ENCODE data around the gene TUG1. TPM values are rescaled to one million over a fixed set of nuclear protein-coding genes. Genes with fewer than 3 reads are reported as not detected.

TUG1 gene
- total and polyA plus RNA-seq, 11 donors, result 19.5 to 48.9 (median 35.8) TPM

DNA sequence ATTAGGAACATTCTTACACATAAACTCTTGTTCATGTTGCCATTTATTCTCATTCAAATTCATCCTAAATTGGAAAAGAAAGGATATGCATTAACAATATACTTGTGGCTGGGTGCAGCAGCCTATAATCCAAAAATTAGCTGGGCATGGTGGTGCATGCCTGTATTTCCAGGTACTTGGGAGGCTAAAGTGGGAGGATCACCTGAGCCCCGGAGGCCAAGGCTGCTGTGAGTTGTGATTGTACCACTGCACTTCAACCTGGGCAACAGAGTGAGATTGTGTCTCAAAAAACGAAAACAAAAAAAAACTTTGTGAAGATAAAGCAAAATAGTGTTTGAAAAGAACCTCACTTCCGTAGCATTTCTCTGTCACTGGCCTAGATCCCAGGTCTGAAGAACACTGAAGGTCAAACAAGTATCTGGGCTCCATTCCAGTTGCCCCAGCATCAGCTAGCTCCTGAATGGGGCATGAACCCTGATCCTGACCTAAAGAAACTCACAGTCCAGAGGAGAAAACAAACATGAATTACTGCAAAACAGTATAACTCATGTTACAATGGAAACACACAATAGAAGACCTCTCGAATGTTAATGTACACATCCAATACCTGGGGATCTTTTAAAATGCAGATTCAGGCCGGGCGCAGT, 32.2 kb downstream of the TUG1 start:
- intact Hi-C loops (cut with DNase I), result no loop called here
- WGBS, 4 donors, result 83 to 87% (median 86%) methylated on average over 6 of the region's 6 CpGs
- no peak overlapping the region for H3K27ac ChIP-seq
- H3K9me3 ChIP-seq, result peaks cover 0 to 22% (median 13%) of the 10 kb centered on the region in 12 donors
- H3K27me3 ChIP-seq, result no peaks in the 10 kb centered on the region
- H3K36me3 ChIP-seq, result no peaks in the 10 kb centered on the region
- DNase-seq (no peak), ATAC-seq (no peak)
- TF ChIP-seq, protein P1, sequence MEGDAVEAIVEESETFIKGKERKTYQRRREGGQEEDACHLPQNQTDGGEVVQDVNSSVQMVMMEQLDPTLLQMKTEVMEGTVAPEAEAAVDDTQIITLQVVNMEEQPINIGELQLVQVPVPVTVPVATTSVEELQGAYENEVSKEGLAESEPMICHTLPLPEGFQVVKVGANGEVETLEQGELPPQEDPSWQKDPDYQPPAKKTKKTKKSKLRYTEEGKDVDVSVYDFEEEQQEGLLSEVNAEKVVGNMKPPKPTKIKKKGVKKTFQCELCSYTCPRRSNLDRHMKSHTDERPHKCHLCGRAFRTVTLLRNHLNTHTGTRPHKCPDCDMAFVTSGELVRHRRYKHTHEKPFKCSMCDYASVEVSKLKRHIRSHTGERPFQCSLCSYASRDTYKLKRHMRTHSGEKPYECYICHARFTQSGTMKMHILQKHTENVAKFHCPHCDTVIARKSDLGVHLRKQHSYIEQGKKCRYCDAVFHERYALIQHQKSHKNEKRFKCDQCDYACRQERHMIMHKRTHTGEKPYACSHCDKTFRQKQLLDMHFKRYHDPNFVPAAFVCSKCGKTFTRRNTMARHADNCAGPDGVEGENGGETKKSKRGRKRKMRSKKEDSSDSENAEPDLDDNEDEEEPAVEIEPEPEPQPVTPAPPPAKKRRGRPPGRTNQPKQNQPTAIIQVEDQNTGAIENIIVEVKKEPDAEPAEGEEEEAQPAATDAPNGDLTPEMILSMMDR (IDR thresholded peaks at IDR 0.05), result no peak
- H3K4me1 ChIP-seq, result peaks cover 0 to 10% (median 0%) of the 10 kb centered on the region in 12 donors
- no peak overlapping the region for H3K4me3 ChIP-seq

DNA sequence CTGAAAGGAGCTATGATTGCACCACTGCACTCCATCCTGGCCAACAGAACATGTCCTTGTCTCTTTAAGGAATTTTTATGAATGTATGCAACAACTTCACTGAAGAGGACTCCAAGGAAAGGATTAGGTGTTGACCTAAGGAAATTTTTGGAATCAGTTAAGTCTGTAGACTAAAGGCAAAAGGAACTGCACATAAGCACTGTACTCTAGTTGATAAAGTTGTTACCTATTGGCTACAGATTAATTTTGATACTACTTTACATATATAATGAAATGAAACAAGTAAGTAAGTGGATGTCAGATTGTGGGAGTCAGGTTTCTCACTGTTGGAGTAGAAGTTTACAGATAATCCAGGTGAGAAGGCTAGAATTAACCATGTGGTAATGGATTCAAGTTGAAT, 36.5 kb downstream of the TUG1 start:
- ATAC-seq (no peak), DNase-seq (no peak)
- no peak overlapping the region for H3K27ac ChIP-seq
- no peaks in the 10 kb centered on the region for H3K27me3 ChIP-seq
- H3K36me3 ChIP-seq, result no peaks in the 10 kb centered on the region
- TF ChIP-seq, protein P1 (IDR thresholded peaks at IDR 0.05), result no peak
- no peak for TF ChIP-seq POLR2A (IDR thresholded peaks at IDR 0.05)
- H3K9me3 ChIP-seq, result peaks cover 0 to 24% (median 13%) of the 10 kb centered on the region in 12 donors
- intact Hi-C loops (cut with DNase I), result no loop called here
- H3K4me3 ChIP-seq, result no peak overlapping the region
- H3K4me1 ChIP-seq, result no peaks in the 10 kb centered on the region

DNA sequence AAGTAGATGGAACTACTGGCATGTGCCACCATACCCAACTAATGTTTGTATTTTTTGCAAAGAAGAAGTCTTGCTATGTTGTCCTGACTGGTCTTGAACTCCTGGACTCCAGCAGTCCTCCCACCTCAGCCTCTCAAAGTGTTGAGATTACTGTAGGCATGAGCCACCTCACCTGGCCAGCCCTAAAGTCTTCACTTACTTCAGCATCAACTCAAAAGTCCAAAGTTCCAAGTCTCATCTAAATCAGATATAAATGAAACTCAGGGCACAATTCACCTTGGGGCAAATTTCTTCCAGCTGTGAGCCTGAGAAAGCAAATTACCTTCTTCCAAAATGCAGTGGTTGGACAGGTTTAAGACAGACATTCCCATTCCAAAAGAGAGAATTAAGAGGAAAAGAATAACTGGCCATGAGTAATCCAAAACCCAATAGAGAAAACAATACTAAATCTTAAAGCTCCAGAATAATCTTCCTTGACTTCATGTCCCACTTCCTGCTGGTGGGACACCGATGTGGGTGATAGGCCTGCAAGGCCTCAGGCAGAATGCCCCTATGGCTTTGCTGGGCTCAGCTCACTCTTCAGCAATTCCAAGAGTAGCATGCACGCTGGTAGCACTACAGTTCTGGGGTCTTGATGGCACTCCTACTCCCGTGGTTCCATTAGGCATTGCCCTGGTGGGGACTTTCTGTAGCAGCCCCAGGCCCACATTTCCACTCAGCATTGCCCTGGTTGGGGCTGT, 50.3 kb downstream of the TUG1 start:
- no peaks in the 10 kb centered on the region for H3K4me1 ChIP-seq
- no peak for ATAC-seq
- no peak overlapping the region for H3K4me3 ChIP-seq
- no peaks in the 10 kb centered on the region for H3K36me3 ChIP-seq
- intact Hi-C loops (cut with DNase I), result no loop called here
- TF ChIP-seq, protein P1 (IDR thresholded peaks at IDR 0.05), result no peak
- no peak for TF ChIP-seq POLR2A (IDR thresholded peaks at IDR 0.05)
- peaks cover 0 to 10% (median 0%) of the 10 kb centered on the region in 12 donors for H3K9me3 ChIP-seq
- H3K27me3 ChIP-seq, result no peaks in the 10 kb centered on the region
- DNase-seq, result no peak
- no peak overlapping the region for H3K27ac ChIP-seq
- WGBS, 4 donors, result 82 to 93% (median 83%) methylated on average over 3 of the region's 3 CpGs

DNA sequence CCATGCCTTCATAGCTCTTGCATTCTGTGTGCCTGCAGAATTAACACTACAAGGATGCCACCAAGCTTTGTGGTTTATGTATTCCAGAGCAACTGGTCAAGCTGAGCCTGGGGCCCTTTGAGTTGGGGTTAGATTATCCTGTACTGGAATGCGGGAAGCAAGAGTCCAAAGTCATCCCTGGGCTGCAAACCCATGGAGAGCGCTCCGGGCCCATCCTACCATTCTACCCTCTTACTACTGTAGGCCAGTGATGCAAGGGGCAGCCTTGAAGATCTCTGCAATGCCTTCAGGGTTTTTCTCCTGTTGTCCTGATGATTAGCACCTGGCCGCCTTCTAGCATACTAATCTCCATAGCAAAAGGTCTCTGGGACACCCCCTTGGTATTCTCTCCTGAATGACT, 51.3 kb downstream of the TUG1 start:
- H3K4me3 ChIP-seq, result no peak overlapping the region
- ATAC-seq (no peak), DNase-seq (no peak)
- no peak overlapping the region for H3K27ac ChIP-seq
- H3K36me3 ChIP-seq, result no peaks in the 10 kb centered on the region
- H3K27me3 ChIP-seq, result no peaks in the 10 kb centered on the region
- peaks cover 0 to 10% (median 0%) of the 10 kb centered on the region in 12 donors for H3K9me3 ChIP-seq
- no peaks in the 10 kb centered on the region for H3K4me1 ChIP-seq
- TF ChIP-seq POLR2A (IDR thresholded peaks at IDR 0.05), result no peak
- TF ChIP-seq, protein P1 (IDR thresholded peaks at IDR 0.05), result no peak
- intact Hi-C loops (cut with DNase I), result no loop called here
- 88 to 96% (median 94%) methylated on average over 4 of the region's 4 CpGs for WGBS, 4 donors

Measured in heart left ventricle (tissue), 16 donors.